NCI-H345 (cell line): ENCODE measurements around the gene FCHO1.

Experiments used
- DNase-seq: peaks from one replicate; lab custom pipeline; 2025; lab: John Stamatoyannopoulos, UW

FCHO1 gene

GRCh38 chr19:17733127-17733526 is 18.1 kb upstream of the FCHO1 start:
- no peak for DNase-seq

- DNase-seq: no peak
Measured at GRCh38 chr19:17734146-17734545, 17.1 kb upstream of the FCHO1 start.

GRCh38 chr19:17735410-17735809 is 15.9 kb upstream of the FCHO1 start:
- DNase-seq: no peak

- DNase-seq: no peak
Measured at GRCh38 chr19:17737690-17738153, 13.6 kb upstream of the FCHO1 start.

- DNase-seq: peak; percentile 23
Measured at GRCh38 chr19:17739121-17739875, 12.0 kb upstream of the FCHO1 start.

- DNase-seq: no peak
Measured at GRCh38 chr19:17741456-17741855, 9.8 kb upstream of the FCHO1 start.

GRCh38 chr19:17743874-17744580 is 7.2 kb upstream of the FCHO1 start:
- no peak for DNase-seq

GRCh38 chr19:17747205-17748098 is 3.8 kb upstream of the FCHO1 start:
- peak; percentile 87 for DNase-seq

- no peak for DNase-seq
Measured at GRCh38 chr19:17748884-17749638, 2.2 kb upstream of the FCHO1 start.

GRCh38 chr19:17749912-17750317 is 1.4 kb upstream of the FCHO1 start:
- DNase-seq: no peak

GRCh38 chr19:17751912-17752273 is 616 bp downstream of the FCHO1 start:
- no peak for DNase-seq

- DNase-seq: no peak
Measured at GRCh38 chr19:17752865-17753639, 1.8 kb downstream of the FCHO1 start.

GRCh38 chr19:17753976-17754375 is 2.7 kb downstream of the FCHO1 start:
- no peak for DNase-seq

GRCh38 chr19:17754634-17755442 is 3.6 kb downstream of the FCHO1 start:
- no peak for DNase-seq

GRCh38 chr19:17755443-17755890 is 4.2 kb downstream of the FCHO1 start:
- DNase-seq: no peak

GRCh38 chr19:17755977-17756670 is 4.8 kb downstream of the FCHO1 start:
- peak; percentile 51 for DNase-seq

- no peak for DNase-seq
Measured at GRCh38 chr19:17757125-17757524, 5.8 kb downstream of the FCHO1 start.

- DNase-seq: no peak
Measured at GRCh38 chr19:17758515-17758914, 7.2 kb downstream of the FCHO1 start.

GRCh38 chr19:17761148-17761547 is 9.9 kb downstream of the FCHO1 start:
- no peak for DNase-seq
